ENCODE measurements around the gene ELF3.

GRCh38 chr1:202007304-202007703 lies 3.1 kb upstream of the ELF3 start:
- no peak for TF ChIP-seq CTCF (IDR thresholded peaks at IDR 0.05)
- no peak for TF ChIP-seq POLR2AphosphoS5 (IDR thresholded peaks at IDR 0.05)
- TF ChIP-seq EP300 (IDR thresholded peaks at IDR 0.05) = no peak

Measured in esophagus muscularis mucosa (tissue), 4 donors.